AG08395 (cell line): Measurements from ENCODE around the gene SPC24.

ENCODE experiments used
- DNase-seq: peaks from one replicate; pipeline ENCODE4 v3.0.0; 2012; ENCODE audit warnings: mixed read lengths, low spot score

Gene SPC24, protein sequence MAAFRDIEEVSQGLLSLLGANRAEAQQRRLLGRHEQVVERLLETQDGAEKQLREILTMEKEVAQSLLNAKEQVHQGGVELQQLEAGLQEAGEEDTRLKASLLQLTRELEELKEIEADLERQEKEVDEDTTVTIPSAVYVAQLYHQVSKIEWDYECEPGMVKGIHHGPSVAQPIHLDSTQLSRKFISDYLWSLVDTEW

DNA sequence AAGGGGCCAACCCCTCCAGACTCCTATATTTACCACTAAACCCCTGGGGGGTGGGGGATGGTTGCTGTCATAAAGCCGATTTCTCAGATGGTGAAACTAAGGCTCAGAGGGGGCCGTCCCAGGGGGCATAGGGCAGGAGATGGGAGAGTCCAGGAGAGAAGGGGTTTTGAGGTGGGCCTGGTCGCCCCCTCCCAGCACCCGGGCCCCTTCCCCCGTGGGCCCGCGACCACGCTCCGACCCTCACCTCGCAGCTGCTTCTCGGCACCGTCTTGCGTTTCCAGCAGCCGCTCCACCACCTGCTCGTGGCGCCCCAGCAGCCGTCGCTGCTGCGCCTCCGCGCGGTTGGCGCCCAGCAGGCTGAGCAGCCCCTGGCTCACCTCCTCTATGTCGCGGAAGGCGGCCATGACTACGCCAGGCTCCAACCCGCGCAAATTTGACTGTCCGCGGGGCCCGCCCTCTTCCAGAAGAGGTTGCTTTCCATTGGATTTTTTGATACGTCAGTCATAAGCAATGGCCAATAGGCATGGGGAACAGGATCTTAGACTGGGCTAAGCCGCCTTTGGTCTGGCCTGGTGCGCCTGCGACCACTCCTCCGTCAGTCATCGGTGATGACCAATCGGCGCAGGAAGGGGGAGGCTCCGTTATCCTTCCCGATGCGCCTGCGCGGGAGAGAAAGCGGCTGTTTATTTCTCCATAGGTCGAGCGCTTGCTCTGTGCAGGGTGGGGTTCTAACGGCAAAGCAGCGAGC is at the start of gene SPC24:
SPC24 (minus strand) TSS at position 410 of the 748 bp plus-strand sequence; CDS start at position 404, 6 bp downstream.
- DNase-seq: peak; percentile 100

DNA sequence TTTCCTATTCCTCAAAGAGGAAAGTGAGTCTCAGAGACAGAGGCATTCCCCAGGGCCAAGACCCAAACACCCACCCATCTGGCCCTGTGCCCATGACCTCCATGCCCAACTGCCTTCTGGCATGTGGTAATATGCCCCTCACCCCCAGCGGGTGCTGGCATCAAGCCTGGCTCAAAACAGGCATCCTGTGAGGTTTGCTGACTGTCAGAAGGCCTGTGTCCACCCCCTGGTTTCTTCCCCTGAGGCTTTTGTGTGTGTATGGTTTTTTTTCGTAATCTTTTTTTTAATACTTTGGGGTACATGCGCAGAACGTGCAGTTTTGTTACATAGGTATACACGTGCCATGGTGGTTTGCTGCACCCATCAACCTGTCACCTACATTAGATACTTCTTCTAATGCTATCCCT is 49.4 kb upstream of the SPC24 start:
- DNase-seq: no peak

DNA sequence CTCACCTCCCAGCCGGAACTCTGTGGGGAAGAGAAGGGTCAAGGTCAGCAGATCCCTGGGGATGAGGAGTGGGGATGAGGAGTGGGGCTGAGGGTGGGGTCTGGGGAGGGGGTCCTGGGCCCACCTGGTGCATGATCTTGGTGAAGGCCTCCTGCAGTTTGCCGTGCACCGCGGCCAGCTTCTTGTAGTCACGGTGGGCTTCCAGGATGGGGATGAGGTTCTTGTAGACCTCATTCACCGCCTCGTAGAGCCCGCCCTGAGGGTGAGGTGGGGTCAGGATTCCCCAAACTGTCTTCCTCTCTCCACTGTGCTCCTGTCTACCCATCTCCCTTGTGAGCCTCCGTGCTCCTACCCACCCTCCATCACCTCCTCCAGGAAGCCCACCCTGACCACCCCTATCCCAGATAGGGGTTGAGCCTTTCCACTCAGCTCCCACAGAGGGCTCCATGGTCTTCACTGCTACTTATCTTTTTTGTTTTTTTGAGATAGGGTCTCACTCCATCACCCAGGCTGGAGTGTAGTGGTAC is 48.6 kb upstream of the SPC24 start:
- no peak for DNase-seq

DNA sequence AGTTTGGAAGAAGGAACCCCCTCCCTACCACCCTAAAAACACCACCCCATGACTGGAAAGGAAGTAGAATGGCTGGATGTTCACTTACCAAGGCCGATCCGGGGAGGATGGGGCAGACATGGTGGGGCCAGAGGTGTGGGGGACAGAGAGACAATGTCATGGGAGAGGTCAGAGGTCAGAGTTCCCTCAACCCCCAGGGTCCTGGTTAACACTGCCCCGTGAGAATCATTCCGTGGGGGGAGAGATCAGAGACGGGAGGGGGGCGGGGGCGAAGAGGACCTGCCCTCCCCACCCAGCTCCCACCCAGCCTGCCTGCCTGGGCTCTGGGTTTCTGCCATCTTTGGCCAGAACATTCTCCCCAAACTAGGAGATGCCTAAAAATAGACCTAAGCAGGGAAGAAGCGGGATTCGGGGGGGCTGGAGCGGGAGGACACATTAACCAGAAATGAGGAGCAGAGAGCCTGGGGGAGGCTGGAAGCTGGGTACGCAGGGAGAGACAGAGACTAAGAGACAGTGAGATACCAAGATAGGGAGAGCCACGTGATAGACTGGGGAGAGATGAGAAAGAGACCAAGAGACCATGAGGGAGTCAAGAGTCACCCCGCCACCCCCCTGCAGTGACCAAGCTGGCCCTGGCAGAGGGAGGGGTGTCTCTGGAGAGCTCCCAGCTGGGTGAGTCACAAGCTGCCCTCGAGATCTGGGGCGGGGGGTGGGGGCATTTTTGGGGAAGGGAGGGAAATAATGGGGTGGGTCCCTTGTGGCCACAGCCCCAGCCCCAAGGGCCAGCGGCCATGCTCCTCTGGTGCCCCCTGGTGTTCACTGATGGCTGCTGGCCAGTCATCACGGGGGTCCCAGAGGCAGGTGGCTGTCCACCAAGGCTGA is 47.9 kb upstream of the SPC24 start:
- DNase-seq: peak; percentile 94

DNA sequence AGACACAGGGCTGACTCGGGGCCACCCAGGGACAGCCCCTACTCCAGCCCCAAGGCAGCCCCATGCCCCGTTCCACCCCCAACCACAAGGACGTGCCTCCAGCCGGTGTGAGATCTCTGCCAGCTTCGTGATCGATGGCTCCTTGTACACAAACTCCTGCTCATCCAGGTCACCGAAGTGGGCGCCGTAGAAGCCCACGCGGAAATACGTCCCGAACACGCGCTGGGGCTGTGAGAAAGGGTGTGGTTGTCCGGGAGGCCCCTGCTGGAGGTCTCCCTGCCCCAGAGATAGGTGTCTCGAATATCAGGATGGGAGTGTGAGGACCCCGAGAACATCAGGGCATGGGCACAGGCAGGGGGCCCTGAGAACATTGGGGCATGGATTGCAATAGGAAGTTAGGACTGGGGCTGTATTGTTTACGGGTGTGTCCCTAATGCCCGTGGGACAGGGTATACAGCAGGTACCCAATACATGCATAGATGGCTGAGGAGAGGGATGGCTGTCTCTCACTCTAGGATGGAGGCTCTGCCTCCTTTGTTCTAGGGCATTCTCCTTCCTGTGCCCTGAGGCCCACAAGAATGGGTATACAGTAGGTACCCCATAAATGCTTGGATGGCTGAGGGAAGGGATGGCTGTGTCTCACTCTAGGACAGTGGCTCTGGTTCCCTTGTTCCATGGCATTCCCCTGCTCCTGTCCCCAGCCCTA is 47.1 kb upstream of the SPC24 start:
- no peak for DNase-seq

DNA sequence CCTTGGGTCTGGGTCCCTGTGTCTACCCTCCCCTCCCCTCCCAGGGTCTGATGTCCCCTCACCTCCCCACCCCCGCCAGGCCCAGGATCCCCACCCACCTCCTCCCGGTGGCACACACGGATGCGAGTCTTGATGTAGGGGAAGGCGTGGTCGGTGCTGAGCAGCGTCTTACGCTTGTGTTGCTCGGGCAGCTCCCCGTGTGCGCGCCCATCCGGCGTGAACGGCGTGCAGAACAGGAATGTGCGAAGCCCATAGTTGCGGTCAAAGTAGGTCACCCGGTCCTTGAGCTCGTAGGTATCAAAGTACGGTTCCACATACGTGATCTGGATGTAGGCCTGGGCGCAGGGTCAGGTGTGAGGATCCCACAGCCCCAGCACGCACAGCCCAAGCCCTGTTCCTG is 46.2 kb upstream of the SPC24 start:
- DNase-seq: no peak

DNA sequence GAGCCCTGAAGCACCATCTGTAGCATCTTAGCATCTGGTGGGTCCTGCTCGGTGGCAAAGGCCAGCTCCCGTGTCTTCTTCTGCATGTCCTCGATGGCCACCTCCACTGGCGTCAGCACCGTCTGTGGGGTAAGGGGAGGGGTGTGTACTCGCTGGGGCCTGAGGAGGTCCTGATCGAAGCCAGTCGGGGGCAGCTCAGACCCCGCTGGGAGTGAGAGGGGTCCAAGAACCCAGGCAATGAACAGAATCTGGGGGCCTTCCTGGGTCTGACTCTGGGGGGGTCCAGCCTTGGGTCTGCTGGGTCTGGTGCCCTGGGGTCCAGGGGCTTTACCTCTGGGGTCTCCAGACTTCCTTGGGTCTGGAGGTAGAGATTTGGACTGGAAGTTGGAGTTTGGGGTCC is 45.3 kb upstream of the SPC24 start:
- no peak for DNase-seq

DNA sequence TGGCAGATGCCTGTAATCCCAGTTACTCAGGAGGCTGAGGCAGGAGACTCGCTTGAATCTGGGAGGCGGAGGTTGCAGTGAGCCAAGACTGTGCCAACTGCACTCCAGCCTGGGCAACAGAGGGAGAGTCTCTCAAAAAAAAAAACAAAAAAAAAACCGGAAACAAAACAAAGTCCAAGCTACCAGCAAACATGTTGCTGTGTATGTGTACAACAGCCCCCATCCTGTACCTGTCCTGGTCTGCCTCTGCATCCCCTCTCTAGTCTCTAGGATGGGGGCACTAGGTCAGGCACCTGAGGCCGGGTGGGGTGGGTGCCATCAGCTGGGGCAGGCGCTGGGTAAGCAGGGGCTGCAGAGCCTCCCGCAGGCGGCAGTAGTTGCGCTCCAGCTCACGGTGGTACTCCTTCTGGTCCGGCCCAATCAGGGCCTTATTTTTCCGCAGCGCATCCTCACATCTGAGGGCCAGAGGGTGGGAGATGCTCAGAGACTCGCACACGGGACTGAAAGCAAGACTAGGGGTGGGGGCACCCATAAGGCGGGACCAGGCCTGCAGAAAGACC is 44.5 kb upstream of the SPC24 start:
- DNase-seq: no peak

DNA sequence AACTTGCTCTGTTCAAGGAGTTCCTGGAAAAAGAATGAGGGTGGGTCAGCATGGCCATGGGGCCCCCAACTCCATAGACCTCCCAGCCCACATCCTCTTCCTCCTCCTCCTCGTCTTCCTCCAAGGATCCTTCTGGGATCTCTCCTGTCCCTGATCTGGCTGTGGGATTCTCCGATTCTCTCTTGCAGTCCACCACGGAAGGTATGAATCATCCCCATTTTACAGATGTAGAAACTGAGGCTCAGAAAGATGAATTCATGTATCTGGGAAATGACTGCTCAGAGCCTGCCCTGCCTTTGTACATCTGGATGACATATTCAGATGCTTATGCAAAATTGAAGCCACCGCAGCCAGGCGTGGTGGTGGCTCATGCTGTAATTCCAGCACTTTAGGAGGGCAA is 43.9 kb upstream of the SPC24 start:
- DNase-seq: no peak

DNA sequence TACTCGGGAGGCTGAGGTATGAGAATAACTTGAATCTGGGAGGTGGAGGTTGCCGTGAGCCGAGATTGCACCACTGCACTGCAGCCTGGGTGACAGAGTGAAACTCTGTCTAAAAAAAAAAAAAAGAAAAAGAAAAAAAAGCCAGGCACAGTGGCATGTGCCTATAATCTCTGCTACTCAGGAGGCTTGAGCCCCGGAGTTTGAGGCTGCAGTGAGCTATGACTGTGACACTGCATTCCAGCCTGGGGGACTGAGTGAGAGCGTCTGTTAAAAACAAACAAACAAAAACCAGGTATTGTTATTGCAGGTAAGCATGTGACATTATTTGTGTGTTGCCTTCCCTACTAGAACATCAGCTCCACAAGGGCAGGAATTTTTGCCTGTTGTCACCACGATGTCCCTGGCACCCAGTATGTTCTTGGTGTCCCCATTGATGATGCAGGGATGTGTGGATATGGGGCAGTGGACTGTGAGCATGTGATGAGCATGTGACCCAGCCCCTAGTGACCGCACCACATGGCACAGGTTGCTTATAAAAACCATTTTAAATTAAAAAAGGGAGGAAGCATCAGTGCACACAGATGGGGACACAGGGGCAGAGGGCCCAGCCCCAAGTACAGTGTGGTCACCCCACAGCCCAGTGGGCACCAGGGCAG is 43.3 kb upstream of the SPC24 start:
- no peak for DNase-seq

DNA sequence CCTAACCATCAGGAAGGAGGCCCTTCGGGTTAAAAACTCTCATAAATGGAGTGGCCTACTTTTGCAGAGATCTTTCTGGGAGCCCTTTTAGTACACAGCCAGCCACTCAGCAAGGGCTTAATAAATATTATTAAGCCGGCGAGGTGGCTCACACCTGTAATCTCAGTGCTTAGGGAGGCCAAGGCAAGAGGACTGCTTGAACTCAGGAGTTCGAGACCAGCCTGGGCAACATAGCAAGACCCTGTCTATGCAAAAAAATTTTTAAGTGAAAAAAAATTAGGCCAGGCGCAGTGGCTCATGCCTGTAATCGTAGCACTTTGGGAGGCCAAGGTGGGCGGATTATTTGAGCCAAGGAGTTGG is 42.6 kb upstream of the SPC24 start:
- no peak for DNase-seq

DNA sequence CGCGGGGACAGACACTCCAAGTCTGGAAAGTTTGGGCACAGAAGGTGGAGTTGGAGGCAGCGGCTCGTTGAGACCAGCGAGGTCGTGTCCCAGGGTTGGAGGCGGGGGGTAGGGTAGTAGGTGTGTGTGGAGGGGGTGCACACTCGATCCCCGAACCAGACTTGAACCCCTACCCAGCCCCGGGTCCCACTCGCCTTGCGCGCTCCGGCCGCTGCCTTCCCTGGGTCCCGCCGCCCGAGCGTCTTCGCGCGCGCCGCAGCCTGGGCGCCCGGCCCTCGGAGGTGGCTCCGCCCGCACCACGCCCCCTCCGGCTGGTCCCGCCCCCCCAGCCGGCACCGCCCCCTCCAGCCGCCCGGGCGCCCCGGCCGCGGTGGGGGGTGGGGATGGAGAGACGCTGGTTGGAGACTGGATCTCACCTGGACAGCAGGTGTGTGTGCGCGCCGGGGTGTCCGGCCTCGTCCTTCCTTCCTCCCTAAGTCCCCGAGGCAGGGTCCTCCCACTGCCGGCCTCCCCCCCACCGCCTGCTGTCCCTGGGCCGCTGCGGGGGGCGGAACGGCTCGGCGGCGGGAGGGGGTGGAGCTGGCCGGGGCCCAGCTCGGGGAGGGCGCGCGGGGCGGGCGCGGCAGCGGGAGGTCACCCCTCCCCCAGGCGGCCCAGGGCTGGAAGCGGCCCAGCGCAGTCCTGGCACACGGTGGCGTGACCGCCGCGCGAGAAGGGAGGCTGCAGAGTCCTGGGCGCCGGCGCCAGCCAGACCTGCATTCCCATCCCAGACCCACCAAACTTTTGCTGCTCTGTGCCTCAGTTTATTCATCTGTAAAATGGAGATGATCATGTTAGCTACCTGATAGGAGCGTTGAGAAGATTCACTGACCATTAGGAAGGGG is 42.0 kb upstream of the SPC24 start, which contains the start of gene KANK2:
KANK2 (minus strand) TSS at position 255 of the 884 bp plus-strand sequence. CDS start 3,034 bp downstream, outside the sequence.
- DNase-seq: peak; percentile 96

DNA sequence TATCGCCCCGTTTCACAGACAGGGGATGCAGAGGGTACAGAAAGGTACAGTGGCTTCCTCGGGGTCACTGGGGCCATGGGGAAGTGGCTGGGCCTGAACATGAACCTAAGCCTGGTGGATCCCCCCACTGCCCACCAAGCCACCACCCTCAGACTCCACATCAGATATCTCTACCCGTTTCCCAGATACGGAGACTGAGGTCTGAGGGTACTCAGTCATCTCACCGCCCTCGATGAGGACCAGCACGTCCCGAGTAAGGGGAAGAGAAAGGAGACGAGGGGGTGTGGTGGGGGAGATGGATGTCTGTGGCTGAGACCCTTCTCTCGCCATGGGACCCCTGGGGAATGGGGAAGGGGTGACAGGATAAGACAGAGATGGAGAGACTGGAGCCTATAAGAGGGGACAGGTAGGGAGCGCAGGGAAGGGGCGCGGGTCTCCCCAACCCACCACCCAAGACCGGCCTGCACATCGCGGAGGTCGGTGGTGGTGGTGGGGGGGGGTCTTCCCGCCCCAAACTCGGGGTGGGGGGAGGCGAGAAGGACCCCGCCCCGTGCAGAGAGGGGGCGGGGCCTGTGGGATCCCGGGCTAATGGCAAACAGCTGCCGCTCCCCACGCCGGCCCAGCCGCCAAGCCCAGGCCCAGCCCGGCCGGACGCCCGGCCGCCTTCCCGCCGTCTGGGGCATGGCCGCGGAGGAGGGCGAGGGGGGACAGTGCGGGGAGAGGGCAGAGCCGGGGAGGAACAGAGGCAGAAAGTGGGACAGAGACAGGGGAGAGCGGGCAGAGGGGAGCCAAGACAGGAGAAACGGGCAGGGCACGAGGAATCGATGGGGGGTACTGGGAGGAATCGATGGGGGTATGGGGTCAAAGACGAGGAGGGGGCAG is 41.1 kb upstream of the SPC24 start:
- DNase-seq: peak; percentile 58

DNA sequence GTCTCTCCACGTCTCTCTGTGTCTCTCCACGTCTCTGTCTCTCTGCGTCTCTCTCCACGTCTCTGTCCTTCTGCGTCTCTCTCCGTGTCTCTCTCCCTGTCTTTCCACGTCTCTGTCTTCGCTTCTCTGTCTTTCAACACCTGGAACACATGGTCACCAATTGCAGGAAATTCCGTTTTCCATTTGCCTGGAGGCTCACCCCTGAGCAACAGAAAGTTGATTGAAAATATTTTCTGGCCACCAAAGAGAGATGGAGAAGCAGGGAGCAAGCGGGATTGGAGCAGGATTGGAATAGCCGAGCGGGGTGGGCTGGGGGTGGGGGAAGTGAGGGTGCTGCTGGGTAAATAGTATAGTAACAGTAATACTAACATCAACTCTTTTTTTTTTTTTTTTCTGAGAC is 40.1 kb upstream of the SPC24 start:
- DNase-seq: no peak

DNA sequence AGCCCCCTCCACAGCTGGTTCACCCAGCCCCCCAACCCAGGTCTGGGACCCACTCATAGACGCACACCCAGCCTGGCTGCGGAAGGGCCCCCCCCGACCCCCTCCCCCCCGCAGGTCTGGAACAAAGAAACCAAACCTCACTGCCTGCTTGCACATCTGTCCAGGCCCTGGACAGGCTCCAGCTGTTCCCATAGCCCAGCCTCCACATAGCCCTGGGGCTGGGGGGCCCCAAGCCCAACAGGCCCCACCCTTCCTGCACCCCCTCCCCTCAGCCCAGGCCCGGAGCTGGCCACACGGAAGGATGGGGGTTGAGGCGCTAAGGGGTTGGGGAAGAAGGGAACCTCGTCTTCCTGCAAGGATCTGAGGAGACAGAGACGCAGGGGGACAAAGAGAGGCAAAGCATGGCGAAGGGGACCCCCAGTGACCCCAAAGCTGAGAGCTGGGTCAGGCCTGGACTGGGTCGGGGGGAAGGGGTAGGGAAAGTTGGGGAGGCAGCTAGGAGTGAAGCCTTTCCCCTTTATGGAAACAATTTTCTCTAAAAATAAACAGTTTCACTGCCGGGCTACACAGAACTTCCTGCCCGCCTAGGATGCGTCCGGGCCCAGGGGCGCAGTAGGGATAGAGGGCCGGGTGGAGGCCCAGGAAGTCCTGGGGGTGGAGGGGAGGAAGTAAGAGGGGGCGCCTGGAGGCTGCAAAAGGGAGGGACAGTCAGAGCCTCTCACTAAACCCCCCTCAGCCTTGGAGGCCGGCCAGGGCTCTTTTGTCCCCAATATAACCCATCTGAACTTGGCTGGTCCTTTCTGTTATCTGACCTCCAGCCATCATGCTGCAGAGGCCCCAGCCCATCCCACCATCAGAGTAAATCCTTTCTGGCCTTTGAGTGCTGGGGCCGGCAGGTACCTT is 39.3 kb upstream of the SPC24 start:
- no peak for DNase-seq

DNA sequence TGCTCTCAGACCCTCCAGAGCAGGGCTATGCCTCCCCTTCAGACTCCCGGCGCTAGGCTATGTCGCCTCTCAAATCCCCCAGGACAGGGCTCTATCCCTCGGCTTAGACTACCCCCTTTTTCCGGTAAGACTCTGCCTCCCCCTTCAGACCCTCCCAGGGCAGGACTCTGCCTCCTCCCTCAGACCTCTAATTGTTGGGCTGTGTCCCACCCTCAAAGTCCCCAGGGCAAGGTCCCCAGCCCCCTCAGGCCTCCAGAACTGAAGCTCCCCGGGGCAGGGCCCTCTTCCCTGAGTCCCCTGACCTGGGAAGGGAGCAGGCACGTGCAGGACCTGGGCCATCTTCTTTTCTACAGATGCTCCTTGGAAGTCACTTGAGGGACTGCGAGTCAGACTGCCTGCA is 38.6 kb upstream of the SPC24 start:
- no peak for DNase-seq

DNA sequence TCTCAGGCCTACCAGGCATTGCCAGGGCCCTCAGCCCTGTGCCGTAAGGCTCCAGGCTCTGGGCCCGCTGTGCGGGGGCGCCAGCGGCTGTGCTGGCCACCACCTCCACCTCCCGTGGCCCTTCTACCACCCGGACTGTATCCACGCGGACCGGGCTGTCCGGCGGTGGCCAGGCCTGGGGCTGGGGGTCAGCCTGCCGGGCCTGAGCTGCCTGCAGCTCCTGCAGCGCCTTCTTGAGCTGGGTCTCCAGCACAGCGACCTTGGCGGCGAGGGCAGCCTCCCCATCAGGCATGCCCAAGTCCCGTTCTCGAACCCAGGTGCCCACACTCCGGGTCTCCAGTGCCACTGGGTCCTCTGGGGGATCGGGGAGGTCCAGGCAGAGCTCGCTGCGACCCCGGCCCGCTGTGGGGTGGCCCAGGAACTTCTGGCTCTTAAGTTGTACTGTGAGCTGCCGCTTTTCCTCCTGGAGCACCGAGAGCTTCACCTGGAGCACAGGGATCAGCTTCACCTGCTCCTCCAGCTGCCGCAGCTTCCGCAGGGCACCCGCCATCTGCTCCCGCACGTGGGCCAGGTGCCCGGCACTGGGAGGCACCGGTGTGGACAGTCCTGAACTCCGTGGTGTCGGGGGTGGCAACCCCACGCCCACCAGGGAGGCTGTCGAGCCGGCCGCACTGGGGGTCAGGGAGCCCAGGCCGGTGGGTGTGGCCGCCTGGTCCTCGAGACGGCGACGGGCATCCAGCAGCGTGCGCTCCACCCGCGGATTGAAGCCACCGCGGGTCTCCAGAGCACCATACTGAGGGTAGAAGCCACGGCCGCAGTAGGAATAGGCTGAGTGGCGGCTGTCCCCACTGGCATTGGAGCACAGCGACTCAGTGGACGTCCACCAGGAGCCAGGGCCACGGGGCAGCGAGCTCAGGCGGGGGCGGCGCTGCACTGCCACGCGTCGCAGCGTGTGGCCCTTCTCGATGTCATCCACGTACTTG is 37.7 kb upstream of the SPC24 start:
- DNase-seq: no peak
